ENCODE data around the gene MYO3B. TPM values are rescaled to one million over a fixed set of nuclear protein-coding genes. Genes with fewer than 3 reads are reported as not detected.
"Not testable (repeated sequence)": the region's sequence is repeated elsewhere in the genome, so short reads cannot be mapped to it uniquely, and the experiment has no call there.

MYO3B gene
- total RNA-seq, 4 donors from 2014 or later, result 0.09 to 9.1 TPM; not detected in 2

GRCh38 chr2:170423919-170424318 lies 246.0 kb downstream of the MYO3B start:
- Histone ChIP-seq H3K4me3 (no peak overlapping the region), H3K27ac (no peak overlapping the region), H3K36me3 (no peaks in the 10 kb centered on the region), H3K9me3 (no peaks in the 10 kb centered on the region), H3K27me3 (no peaks in the 10 kb centered on the region), H3K4me1 (no peaks in the 10 kb centered on the region)
- intact Hi-C loops (cut with DNase I; ENCODE audit: low total_unique reads), result no loop called here
- TF ChIP-seq POLR2A (IDR thresholded peaks at IDR 0.05) (no peak), CTCF (IDR thresholded peaks at IDR 0.05) (no peak)
- DNase-seq, result no peak

GRCh38 chr2:170425281-170425751 lies 247.4 kb downstream of the MYO3B start:
- intact Hi-C loops (cut with DNase I; ENCODE audit: low total_unique reads), result no loop called here
- Histone ChIP-seq H3K4me3 (no peak overlapping the region), H3K36me3 (no peaks in the 10 kb centered on the region), H3K9me3 (no peaks in the 10 kb centered on the region), H3K27ac (peak overlapping the region in 1 of 2 donors; percentile 8), H3K4me1 (no peaks in the 10 kb centered on the region), H3K27me3 (no peaks in the 10 kb centered on the region)
- no peak for DNase-seq
- no peak for TF ChIP-seq POLR2A (IDR thresholded peaks at IDR 0.05)
- no peak for TF ChIP-seq CTCF (IDR thresholded peaks at IDR 0.05)

- Histone ChIP-seq H3K36me3 (no peaks in the 10 kb centered on the region), H3K27me3 (no peaks in the 10 kb centered on the region), H3K4me1 (no peaks in the 10 kb centered on the region), H3K27ac (no peak overlapping the region), H3K9me3 (no peaks in the 10 kb centered on the region), H3K4me3 (no peak overlapping the region)
- no peak for DNase-seq
- TF ChIP-seq POLR2A (IDR thresholded peaks at IDR 0.05) (no peak), CTCF (IDR thresholded peaks at IDR 0.05) (no peak)
- intact Hi-C loops (cut with DNase I; ENCODE audit: low total_unique reads), result no loop called here
Observed at GRCh38 chr2:170428868-170429267, 250.9 kb downstream of the MYO3B start.

- Histone ChIP-seq H3K27ac (no peak overlapping the region), H3K4me1 (no peaks in the 10 kb centered on the region), H3K4me3 (no peak overlapping the region), H3K9me3 (no peaks in the 10 kb centered on the region), H3K36me3 (no peaks in the 10 kb centered on the region), H3K27me3 (no peaks in the 10 kb centered on the region)
- no peak for DNase-seq
- intact Hi-C loops (cut with DNase I; ENCODE audit: low total_unique reads), result no loop called here
- TF ChIP-seq CTCF (IDR thresholded peaks at IDR 0.05), result no peak
- no peak for TF ChIP-seq POLR2A (IDR thresholded peaks at IDR 0.05)
Observed at GRCh38 chr2:170432823-170433222, 254.9 kb downstream of the MYO3B start.

GRCh38 chr2:170433448-170433847 lies 255.5 kb downstream of the MYO3B start:
- H3K27ac ChIP-seq, result no peak overlapping the region
- intact Hi-C loops (cut with DNase I; ENCODE audit: low total_unique reads), result no loop called here
- H3K4me1 ChIP-seq, result no peaks in the 10 kb centered on the region
- no peak overlapping the region for H3K4me3 ChIP-seq
- no peak for DNase-seq
- no peaks in the 10 kb centered on the region for H3K27me3 ChIP-seq
- no peaks in the 10 kb centered on the region for H3K9me3 ChIP-seq
- TF ChIP-seq CTCF (IDR thresholded peaks at IDR 0.05), result no peak
- no peak for TF ChIP-seq POLR2A (IDR thresholded peaks at IDR 0.05)
- no peaks in the 10 kb centered on the region for H3K36me3 ChIP-seq

- H3K36me3 ChIP-seq; H3K4me3 ChIP-seq; intact Hi-C loops (cut with DNase I; ENCODE audit: low total_unique reads); H3K27ac ChIP-seq; H3K4me1 ChIP-seq; H3K27me3 ChIP-seq; DNase-seq; H3K9me3 ChIP-seq: not testable (repeated sequence)
Observed at GRCh38 chr2:170434396-170434795, 256.4 kb downstream of the MYO3B start.

Measured in uterus (tissue), 4 donors.